Panc1 (cell line): Measurements from ENCODE around the gene PDHA1.

Source experiments
- CTCF ChIP-seq: fragments of 450-650 bp; IDR thresholded peaks from 2 replicates; pipeline ENCODE4 v1.5.1; 2017; ENCODE audit warnings: mild to moderate bottlenecking
- REST ChIP-seq, 2 experiments: IDR thresholded peaks; 2 replicates each; pipeline ENCODE4 v1.6.1; 2011 to 2012; ENCODE audit warnings: low read depth in 2 of 2, control low read depth in 1 of 2, low read length in 1 of 2, mild to moderate bottlenecking in 1 of 2, moderate library complexity in 1 of 2; ENCODE audit not compliant: insufficient read depth in 1 of 2

GRCh38 chrX:19347916-19348315 lies 4.2 kb downstream of the PDHA1 start:
- TF ChIP-seq REST (IDR thresholded peaks at IDR 0.05; ENCODE audit: insufficient read depth in 1 of 2, low read depth in 2 of 2, low read length in 1 of 2) (no peak), CTCF (no peak)
